Sigmoid colon (tissue), 4 donors: ENCODE data around the gene TMA16.

Experiments
- CTCF ChIP-seq, 4 experiments: fragments of 450-650 bp in 3 of 4; fragments of 200-600 bp in 1 of 4; IDR thresholded peaks; one replicate each; pipeline ENCODE4 v1.5.1; 2016 to 2019; ENCODE audit warnings: antibody characterized with exemption in 4 of 4, mild to moderate bottlenecking in 3 of 4, moderate library complexity in 2 of 4
- EP300 ChIP-seq, 4 donors: sonication (generic); formaldehyde crosslinking; IDR thresholded peaks; one replicate each; pipeline ENCODE4 v1.6.1; 2017; ENCODE audit warnings: antibody characterized with exemption in 4 of 4
- POLR2A ChIP-seq, 2 donors: fragments of 450-650 bp; IDR thresholded peaks; one replicate each; pipeline ENCODE4 v1.6.1; 2016; ENCODE audit warnings: antibody characterized with exemption in 2 of 2, mild to moderate bottlenecking in 2 of 2, moderate library complexity in 2 of 2

GRCh38 chr4:163540448-163540847 lies 46.0 kb downstream of the TMA16 start:
- no peak for TF ChIP-seq POLR2A (IDR thresholded peaks at IDR 0.05)
- no peak for TF ChIP-seq CTCF (IDR thresholded peaks at IDR 0.05)
- no peak for TF ChIP-seq EP300 (IDR thresholded peaks at IDR 0.05)
